ENCODE results near the gene PELI2. TPM values are rescaled to one million over a fixed set of nuclear protein-coding genes. Genes with fewer than 3 reads are reported as not detected.
A peak's percentile ranks its signal among the peaks of the same experiment; 100 is the strongest.

Gene PELI2
- total RNA-seq, 1 experiment from 2014 or later = 2.0 TPM

DNA sequence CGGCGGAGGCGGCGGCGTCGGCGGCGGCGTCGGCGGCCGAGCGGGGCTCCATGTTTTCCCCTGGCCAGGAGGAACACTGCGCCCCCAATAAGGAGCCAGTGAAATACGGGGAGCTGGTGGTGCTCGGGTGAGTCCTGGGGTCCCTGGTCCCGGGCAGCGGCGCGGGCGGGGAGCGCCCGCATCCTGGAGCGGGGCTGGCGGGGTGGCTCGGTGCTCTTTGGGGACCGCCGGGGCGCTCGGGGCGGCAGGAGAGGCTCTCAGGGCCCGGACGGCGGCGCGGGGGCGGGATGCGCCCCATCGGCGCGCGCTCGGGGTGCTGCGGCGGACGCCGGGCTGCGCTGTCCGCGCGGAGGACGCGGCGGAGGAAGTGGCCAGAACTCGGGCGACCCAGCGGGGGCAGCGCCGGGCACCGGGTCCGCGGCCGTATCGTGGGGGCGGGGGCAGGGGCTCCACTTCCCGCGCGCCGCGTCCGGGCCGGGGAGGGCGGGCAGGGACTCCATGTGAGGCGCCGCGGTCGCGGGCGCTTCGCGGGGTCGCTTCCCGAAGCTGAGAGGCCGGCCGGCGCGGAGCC is 485 bp downstream of the PELI2 start:
- peak overlapping the region; percentile 95 for H3K4me2 ChIP-seq (ENCODE audit: low read length)
- H3K9me3 ChIP-seq (ENCODE audit: control insufficient read depth in 1 of 2, insufficient read depth in 1 of 2, low read depth in 1 of 2, low read length in 2 of 2) = no peaks in the 10 kb centered on the region
- H3K79me2 ChIP-seq (ENCODE audit: insufficient read depth, low read length) = no peaks in the 10 kb centered on the region
- TF ChIP-seq SP1 (IDR thresholded peaks at IDR 0.05; ENCODE audit: low read depth) = no peak
- no peak for TF ChIP-seq JUND (IDR thresholded peaks at IDR 0.05)
- no peak for TF ChIP-seq SRF (IDR thresholded peaks at IDR 0.05; ENCODE audit: low read depth)
- no peak for TF ChIP-seq CEBPB (IDR thresholded peaks at IDR 0.05; ENCODE audit: low read depth)
- no peak for TF ChIP-seq EGR1 (IDR thresholded peaks at IDR 0.05; ENCODE audit: low read depth)
- no peak for TF ChIP-seq TCF7L2 (IDR thresholded peaks at IDR 0.05; ENCODE audit: borderline replicate concordance, extremely low read depth, insufficient read depth, insufficient read length)
- TF ChIP-seq, protein P1, sequence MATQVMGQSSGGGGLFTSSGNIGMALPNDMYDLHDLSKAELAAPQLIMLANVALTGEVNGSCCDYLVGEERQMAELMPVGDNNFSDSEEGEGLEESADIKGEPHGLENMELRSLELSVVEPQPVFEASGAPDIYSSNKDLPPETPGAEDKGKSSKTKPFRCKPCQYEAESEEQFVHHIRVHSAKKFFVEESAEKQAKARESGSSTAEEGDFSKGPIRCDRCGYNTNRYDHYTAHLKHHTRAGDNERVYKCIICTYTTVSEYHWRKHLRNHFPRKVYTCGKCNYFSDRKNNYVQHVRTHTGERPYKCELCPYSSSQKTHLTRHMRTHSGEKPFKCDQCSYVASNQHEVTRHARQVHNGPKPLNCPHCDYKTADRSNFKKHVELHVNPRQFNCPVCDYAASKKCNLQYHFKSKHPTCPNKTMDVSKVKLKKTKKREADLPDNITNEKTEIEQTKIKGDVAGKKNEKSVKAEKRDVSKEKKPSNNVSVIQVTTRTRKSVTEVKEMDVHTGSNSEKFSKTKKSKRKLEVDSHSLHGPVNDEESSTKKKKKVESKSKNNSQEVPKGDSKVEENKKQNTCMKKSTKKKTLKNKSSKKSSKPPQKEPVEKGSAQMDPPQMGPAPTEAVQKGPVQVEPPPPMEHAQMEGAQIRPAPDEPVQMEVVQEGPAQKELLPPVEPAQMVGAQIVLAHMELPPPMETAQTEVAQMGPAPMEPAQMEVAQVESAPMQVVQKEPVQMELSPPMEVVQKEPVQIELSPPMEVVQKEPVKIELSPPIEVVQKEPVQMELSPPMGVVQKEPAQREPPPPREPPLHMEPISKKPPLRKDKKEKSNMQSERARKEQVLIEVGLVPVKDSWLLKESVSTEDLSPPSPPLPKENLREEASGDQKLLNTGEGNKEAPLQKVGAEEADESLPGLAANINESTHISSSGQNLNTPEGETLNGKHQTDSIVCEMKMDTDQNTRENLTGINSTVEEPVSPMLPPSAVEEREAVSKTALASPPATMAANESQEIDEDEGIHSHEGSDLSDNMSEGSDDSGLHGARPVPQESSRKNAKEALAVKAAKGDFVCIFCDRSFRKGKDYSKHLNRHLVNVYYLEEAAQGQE (IDR thresholded peaks at IDR 0.05; ENCODE audit: low read depth) = no peak
- TF ChIP-seq, protein P2, sequence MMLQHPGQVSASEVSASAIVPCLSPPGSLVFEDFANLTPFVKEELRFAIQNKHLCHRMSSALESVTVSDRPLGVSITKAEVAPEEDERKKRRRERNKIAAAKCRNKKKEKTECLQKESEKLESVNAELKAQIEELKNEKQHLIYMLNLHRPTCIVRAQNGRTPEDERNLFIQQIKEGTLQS (IDR thresholded peaks at IDR 0.05) = no peak
- TF ChIP-seq SIN3A (IDR thresholded peaks at IDR 0.05; ENCODE audit: low read depth) = no peak
- TF ChIP-seq ZNF274 (IDR thresholded peaks at IDR 0.05; ENCODE audit: low read depth, low read length) = no peak
- RAD21 ChIA-PET (ENCODE audit: low non-redundant PET in 1 of 2, low total read pairs in 2 of 2, uncharacterized antibody in 2 of 2, unreplicated experiment in 2 of 2) = no interaction called here
- H3K4me1 ChIP-seq (ENCODE audit: control insufficient read depth in 1 of 2, insufficient read depth in 2 of 2, low read length in 2 of 2) = peaks cover 0 to 12% of the 10 kb centered on the region in 2 experiments; a peak in 2 of 4 replicates
- no peaks in the 10 kb centered on the region for H3K36me3 ChIP-seq (ENCODE audit: control insufficient read depth in 1 of 2, insufficient read depth in 2 of 2, low read length in 2 of 2)
- no peak overlapping the region for H2AFZ ChIP-seq (ENCODE audit: low read depth, low read length, poor library complexity, severe bottlenecking)
- ATAC-seq (peak; percentile 23), DNase-seq (ENCODE audit: low read depth, low spot score) (no peak)
- peak overlapping the region; percentile 33 to 55 for H3K4me3 ChIP-seq (replicated peaks in 1 of 2; ENCODE audit: low read depth in 1 of 2, low read length in 2 of 2)
- intact Hi-C loops (cut with micrococcal nuclease) = loop anchor here (2.0 kb wide), 1 partner anchor 34 kb away; no protein-coding TSS in a partner anchor
- H3K27me3 ChIP-seq (ENCODE audit: insufficient read depth, low read length) = peaks cover 76% of the 10 kb centered on the region
- H3K27ac ChIP-seq (ENCODE audit: low read depth, low read length) = peak overlapping the region; percentile 27; the same call in 1 of the 2 replicates
- no peaks in the 10 kb centered on the region for H3K9me2 ChIP-seq (ENCODE audit: insufficient read depth)
- POLR2A ChIA-PET = interaction anchor here (0.5 to 1.0 kb wide), 2 partner anchors 8 to 1009 kb away, joined by 3 read pairs; no protein-coding TSS in a partner anchor
- BruUV-seq (replicated peaks) = no TSS peak
- H3K9ac ChIP-seq (ENCODE audit: low read length) = no peak overlapping the region
- H4K20me1 ChIP-seq (ENCODE audit: insufficient read depth) = no peaks in the 10 kb centered on the region
- CTCF ChIA-PET = interaction anchor here (1.0 kb wide), 1 partner anchor 222 kb away, joined by 4 read pairs; no protein-coding TSS in a partner anchor
